Fibroblast of mammary gland (primary cell): ENCODE data around the gene SPIRE1.
"Not testable (repeated sequence)": the region's sequence is repeated elsewhere in the genome, so short reads cannot be mapped to it uniquely, and the experiment has no call there.

Experiments used
- DNase-seq: peaks from one replicate; pipeline ENCODE4 v3.0.0-alpha.2; 2010; ENCODE audit warnings: low read depth
- H3K4me3 ChIP-seq: 2 replicates; pipeline ENCODE4 v1.5.1; 2011; ENCODE audit warnings: low read depth, mild to moderate bottlenecking, low read length, moderate library complexity; ENCODE audit not compliant: control insufficient read depth
- TF ChIP-seq, protein P1 (sequence below): conservative IDR thresholded peaks from 2 replicates; pipeline ENCODE4 v1.5.1; 2011; ENCODE audit warnings: low read depth, low read length, inconsistent platforms; ENCODE audit not compliant: control insufficient read depth, insufficient read depth

Gene SPIRE1

DNA sequence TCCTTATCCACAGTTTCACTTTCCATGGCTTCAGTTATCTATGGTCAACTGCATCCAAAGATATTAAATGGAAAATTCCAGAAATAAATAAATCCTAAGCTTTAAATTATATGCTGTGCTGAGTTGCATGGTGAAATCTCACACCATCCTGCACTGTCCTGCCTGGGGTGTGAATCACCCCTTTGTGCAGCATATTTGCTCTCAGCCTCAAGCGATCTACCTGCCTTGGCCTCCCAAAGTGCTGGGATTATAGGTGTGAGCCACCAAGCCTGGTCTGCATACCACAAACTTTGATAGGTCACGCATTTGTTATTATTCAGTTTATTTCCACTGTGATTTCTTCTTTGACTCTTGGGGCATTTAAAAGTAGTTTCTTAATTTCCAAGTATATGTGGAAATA lies 117.2 kb downstream of the SPIRE1 start:
- H3K4me3 ChIP-seq: no peak overlapping the region
- TF ChIP-seq, protein P1, sequence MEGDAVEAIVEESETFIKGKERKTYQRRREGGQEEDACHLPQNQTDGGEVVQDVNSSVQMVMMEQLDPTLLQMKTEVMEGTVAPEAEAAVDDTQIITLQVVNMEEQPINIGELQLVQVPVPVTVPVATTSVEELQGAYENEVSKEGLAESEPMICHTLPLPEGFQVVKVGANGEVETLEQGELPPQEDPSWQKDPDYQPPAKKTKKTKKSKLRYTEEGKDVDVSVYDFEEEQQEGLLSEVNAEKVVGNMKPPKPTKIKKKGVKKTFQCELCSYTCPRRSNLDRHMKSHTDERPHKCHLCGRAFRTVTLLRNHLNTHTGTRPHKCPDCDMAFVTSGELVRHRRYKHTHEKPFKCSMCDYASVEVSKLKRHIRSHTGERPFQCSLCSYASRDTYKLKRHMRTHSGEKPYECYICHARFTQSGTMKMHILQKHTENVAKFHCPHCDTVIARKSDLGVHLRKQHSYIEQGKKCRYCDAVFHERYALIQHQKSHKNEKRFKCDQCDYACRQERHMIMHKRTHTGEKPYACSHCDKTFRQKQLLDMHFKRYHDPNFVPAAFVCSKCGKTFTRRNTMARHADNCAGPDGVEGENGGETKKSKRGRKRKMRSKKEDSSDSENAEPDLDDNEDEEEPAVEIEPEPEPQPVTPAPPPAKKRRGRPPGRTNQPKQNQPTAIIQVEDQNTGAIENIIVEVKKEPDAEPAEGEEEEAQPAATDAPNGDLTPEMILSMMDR: no peak
- no peak for DNase-seq

DNA sequence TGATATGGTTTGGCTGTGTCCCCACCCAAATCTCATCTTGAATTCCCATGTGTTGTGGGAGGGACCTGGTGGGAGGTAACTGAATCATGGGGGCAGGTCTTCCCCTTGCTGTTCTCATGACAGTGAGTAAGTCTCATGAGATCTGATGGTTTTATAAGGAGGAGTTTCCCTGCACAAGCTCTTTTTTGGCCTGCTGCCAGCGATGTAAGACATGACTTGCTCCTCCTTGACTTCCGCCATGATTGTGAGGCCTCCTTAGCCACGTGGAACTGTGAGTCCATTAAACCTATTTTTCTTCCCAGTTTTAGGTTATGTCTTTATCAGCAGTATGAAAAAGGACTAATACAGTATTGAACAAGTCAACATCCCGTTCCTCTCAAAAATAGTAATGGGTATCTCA lies 118.7 kb downstream of the SPIRE1 start:
- peak; percentile 59 for DNase-seq
- H3K4me3 ChIP-seq: not testable (repeated sequence)

DNA sequence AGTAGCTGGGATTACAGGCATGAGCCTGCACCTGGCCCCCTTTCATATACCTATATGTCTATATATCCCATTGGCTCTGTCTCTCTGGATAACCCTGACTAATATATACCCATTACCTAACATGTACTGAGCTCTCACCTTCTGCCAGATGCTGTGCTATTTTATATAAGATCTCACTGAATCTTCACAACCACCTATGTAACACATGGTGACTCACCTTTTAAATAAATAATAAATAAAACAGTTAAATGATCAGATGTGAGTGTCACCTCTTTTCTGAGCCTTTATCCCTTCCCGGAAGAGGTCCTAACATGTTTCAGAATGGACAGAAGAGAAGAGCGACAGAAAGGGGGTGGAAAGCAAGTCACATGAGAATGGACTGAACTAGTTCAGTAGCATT lies 123.1 kb downstream of the SPIRE1 start:
- TF ChIP-seq, protein P1: no peak
- DNase-seq: no peak
- H3K4me3 ChIP-seq: no peak overlapping the region

DNA sequence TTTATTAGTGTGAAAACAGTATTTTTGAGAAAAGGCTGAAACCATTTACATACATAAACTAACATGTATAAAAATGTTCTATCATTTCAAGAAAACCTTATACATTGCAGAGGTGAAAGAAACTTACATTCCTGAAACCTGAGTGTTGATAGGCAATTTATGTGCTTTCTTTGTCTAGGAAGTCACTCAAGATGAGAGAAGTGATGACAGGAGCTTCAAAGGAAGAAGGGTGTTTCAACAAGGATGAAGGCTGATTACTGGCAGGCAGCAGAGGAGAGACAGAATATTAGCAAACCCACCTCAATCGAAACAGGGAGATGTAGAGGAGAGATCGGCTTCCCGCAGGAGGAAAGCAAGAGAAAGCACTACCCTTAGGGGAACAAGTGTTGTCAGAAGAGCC lies 125.2 kb downstream of the SPIRE1 start:
- TF ChIP-seq, protein P1: no peak
- no peak for DNase-seq

DNA sequence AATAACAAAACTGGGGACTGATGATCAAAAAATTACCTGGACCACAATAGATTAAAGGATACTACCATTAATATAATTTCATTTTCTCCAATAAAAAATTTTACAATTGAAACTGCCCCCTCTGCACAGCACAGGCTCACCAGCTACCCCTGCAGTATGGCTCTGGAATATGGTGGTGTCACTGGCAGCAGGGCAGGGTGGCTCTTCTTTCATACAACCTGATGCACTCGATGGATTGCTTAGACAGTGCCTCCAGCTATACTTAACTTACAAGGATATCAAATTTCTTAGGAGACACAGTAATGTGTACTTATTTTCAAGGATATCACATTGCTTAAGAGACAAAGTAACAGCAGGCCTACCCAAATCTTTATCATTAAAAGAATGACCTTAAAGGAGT lies 126.2 kb downstream of the SPIRE1 start:
- no peak overlapping the region for H3K4me3 ChIP-seq
- TF ChIP-seq, protein P1: no peak
- no peak for DNase-seq

More for the DNA sequence above, 125.2 kb downstream of the SPIRE1 start:
- H3K4me3 ChIP-seq: no peak overlapping the region

DNA sequence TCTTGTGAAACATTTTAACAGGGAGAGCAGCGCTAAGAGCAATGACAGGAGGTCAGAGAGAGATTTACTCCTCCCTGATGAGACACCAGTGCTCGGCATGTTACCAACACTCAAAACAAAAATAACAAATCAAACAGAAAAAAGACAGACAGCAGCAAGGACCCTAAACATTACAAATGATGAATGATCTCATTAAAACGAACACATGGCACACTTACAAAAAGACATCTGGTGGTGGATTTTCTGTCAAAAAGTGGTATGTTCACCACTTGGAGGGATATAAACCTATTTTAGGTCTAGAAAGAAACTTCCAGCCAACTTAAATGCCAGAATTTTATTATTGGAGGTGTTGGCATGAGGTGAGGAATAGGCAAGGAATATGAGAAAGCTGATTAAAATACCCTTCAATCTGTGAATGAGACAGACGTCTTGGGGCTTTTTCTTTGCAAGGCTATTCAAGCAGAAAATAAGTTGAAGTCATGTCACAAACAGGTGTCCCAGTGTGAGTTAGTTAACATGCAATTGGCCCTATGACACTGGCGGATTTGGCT lies 137.4 kb downstream of the SPIRE1 start:
- DNase-seq: peak; percentile 39
- TF ChIP-seq, protein P1: no peak
- H3K4me3 ChIP-seq: no peak overlapping the region

DNA sequence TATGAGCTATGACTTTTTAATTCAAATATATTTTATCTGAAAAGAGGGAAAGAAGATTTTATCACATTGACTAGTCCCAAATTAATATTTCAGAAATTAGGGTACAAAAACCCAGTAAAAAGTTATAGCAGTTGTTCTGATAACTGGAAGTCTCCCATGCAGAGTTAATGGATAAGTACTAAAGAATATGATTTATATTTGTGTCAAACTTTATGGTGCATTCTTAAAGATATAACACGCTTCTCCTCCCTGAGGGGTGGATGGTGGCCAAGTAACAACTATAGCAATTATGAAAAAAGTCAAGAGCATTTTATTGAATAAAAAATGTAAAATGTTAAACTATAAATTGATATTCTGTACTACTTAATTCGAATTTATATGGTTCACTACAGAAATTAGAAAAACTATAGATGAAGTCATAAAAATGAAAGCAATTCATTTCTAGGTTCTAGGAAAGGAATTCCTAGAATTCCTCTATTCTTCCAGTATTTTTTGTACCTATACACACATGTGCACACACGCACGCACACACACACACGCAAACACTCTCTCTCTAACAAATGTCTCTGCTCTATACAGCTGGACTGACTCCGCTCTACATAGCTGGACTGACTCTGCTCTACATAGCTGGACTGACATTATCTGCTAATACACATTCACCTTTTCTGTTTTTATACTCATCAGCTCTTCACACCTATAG lies 138.9 kb downstream of the SPIRE1 start:
- H3K4me3 ChIP-seq: no peak overlapping the region
- no peak for DNase-seq
- TF ChIP-seq, protein P1: no peak
